Omental fat pad (tissue), 4 donors: ENCODE results near the gene LTV1. TPM values are rescaled to one million over a fixed set of nuclear protein-coding genes. Genes with fewer than 3 reads are reported as not detected.

Experiments used
- ATAC-seq: fragments of 150-250 bp; one replicate; pipeline ENCODE4 v1.9.1; 2016; ENCODE audit warnings: mild to moderate bottlenecking, moderate library complexity; ENCODE audit not compliant: low FRiP score
- DNase-seq: peaks from one replicate; pipeline ENCODE4 v3.0.0-alpha.2; 2019; ENCODE audit warnings: low spot score
- total RNA-seq, 4 donors: library from RNA; depleted of rRNA; stranded (reverse); fragments of >200 nt; gene quantifications; one replicate each; pipeline ENCODE4 v1.1.0, GENCODE V29; 2016
- TF ChIP-seq, protein P1 (sequence below), 3 donors: fragments of 450-650 bp; IDR thresholded peaks; one replicate each; pipeline ENCODE4 v1.5.1; 2016 to 2017; ENCODE audit warnings: antibody characterized with exemption in 3 of 3, mild to moderate bottlenecking in 3 of 3, moderate library complexity in 2 of 3

The LTV1 gene
- total RNA-seq, 4 donors from 2014 or later, result 16.1 to 42.6 (median 18.4) TPM

DNA sequence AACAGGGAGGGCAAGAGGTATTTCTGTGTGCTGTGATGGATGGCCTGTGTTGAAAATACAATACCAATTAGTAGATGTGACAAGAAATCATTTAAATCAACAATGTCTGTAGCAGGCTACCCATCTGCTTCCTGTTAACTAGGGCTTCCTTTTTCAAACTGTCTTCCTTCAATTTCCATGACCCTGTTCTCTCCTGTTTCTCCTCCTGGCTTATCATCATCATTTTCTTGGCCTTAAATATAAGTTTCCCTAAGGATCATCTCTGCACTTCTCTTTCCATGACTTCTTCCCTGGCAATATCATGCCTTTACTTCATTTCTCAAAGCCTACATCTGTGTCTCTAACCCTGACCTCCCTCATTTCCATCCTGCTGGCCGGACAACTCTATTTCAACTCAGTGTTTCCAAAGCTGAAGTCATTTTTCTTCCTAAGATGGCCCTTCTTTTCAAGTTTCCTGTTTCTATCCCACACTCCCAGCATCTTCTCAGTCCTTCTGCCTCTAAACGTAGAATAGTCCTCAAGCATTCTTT lies 39.3 kb downstream of the LTV1 start:
- TF ChIP-seq, protein P1, sequence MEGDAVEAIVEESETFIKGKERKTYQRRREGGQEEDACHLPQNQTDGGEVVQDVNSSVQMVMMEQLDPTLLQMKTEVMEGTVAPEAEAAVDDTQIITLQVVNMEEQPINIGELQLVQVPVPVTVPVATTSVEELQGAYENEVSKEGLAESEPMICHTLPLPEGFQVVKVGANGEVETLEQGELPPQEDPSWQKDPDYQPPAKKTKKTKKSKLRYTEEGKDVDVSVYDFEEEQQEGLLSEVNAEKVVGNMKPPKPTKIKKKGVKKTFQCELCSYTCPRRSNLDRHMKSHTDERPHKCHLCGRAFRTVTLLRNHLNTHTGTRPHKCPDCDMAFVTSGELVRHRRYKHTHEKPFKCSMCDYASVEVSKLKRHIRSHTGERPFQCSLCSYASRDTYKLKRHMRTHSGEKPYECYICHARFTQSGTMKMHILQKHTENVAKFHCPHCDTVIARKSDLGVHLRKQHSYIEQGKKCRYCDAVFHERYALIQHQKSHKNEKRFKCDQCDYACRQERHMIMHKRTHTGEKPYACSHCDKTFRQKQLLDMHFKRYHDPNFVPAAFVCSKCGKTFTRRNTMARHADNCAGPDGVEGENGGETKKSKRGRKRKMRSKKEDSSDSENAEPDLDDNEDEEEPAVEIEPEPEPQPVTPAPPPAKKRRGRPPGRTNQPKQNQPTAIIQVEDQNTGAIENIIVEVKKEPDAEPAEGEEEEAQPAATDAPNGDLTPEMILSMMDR (IDR thresholded peaks at IDR 0.05), result no peak
- ATAC-seq, result no peak

DNA sequence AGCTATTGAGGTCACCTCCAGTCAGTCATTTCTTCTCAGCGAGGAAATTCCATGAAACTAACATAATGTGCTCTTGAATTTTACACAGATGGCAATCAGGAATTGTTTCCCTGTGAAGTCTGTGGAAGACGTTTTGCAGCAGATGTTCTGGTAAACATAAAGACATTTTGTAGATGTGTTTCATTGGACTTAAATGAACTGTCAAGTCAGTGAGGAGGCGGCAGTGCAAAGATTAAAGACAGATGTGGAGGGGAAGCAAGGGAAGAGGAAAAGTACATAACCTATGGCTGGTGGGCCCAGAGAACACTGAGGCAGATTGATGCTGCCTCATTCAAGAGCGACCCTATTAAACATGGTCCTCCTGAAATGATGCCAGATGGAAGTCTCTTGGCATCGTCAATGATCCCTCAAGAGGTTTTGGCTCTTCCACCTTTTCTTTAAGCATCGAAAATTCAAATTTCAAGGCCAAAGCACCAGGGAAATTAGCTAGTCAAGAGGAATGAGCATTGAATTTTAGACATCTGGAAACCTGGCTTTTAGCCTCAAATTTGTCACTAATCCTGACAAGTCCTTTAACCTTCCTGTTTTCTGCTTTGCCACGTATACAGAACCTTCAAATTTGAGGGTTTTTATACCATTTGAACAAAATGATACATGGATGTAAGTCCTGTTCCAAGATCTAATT lies 41.2 kb downstream of the LTV1 start:
- no peak for ATAC-seq
- TF ChIP-seq, protein P1 (IDR thresholded peaks at IDR 0.05), result no peak
- no peak for DNase-seq

More for the DNA sequence above, 39.3 kb downstream of the LTV1 start:
- DNase-seq, result no peak

DNA sequence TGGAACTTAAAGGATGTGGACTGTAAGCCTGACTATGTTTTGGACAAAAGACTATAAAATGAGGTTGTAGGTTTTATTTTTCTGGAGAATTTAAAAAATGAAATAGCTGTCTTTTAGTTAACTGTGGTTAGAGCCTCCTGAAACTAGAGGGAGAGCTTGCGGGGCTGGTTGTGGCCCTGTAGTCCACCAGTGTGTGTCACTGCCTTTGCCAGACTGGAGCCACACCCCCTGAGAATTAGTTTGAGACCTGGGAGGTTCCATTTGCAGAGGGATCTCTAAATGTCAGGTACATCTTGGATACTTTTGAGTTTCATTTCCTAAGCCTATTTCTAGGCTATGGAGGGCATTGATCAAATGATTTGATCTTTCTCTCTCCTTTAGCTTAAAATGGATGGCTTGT lies 42.0 kb downstream of the LTV1 start:
- TF ChIP-seq, protein P1 (IDR thresholded peaks at IDR 0.05), result no peak
- DNase-seq (no peak), ATAC-seq (no peak)

DNA sequence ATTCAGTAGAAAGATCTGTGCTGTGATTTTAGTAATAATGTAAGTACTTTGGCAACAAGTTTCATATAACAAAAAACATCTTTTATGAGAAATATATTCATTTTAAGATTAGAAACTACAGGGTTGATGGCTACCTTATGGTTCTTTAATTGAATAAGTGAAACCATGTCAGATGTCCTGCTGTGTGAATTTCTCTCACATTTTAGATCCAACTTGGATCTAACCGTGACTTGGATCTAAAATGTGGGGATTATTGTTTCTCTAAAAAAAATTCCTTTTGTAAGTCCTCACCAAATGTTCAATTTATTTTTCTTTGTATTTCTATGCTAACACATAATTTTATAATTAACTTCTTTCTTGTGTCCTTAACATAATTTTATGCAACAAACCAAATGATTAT lies 51.5 kb downstream of the LTV1 start:
- DNase-seq, result no peak
- TF ChIP-seq, protein P1 (IDR thresholded peaks at IDR 0.05), result no peak
- no peak for ATAC-seq

DNA sequence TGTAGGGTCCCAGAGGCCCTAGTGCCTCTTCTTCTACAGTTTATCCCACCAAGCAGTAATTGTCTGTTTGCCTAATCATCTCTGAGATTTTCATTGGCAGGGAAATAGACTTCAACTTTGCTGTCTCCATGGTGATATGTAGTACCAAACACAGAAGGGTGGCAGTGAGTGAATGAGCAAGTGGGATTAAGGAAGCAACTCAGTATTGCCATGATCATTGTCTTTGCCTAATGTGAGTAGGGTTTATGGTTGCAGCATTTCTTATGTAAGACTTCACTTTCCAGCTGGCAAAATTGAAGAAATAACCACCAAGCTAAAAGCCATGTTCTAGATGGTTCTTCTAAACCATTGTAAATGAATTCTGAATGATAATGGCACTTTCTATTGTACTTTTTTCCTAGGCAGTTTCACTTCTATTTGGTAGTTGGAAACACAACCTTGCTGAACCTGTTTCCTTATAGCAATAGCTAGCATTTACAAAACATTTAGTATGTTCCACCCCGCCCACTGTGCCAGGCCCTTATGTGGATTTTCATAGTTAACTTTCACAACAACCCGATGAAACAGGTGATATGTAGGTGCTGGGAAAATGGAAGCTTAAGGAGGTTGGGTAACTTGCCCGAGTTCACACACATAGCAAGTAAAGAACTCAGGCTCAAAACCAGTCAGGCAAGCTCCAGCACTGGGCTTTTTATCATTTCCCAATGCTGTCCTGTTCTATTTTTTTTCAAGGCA lies 53.2 kb downstream of the LTV1 start:
- ATAC-seq (no peak), DNase-seq (no peak)
- TF ChIP-seq, protein P1 (IDR thresholded peaks at IDR 0.05), result no peak

DNA sequence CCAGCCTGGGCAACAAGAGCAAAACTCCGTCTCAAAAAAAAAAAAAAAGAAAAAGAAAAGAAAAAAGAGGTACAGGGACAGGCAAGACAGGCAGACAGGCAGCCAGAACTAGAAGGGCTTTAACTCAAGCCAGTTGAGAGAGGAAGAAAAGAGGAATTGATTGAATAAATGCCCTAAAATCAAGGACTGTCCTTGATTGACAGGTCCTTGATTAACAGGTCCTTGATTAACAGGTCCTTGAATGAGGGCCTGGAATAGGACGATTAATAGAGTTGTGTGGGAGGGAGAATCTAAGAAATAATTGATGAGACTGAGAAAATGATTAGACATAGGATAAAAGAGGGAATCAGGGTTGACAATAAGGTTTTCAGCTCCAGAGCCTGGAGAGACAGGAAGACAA lies 57.2 kb downstream of the LTV1 start:
- ATAC-seq (no peak), DNase-seq (no peak)
- TF ChIP-seq, protein P1 (IDR thresholded peaks at IDR 0.05), result no peak
